Right forelimb (tissue), 1 donor: ENCODE results near the gene CCDC187.
"Not testable (repeated sequence)": the region's sequence is repeated elsewhere in the genome, so short reads cannot be mapped to it uniquely, and the experiment has no call there.

Source experiments
- DNase-seq: peaks from one replicate; pipeline ENCODE4 v3.0.0-alpha.2; 2018

The CCDC187 gene

GRCh38 chr9:136283291-136284235 lies 20.3 kb downstream of the CCDC187 start:
- peak; percentile 83 for DNase-seq

GRCh38 chr9:136282272-136282861 lies 21.5 kb downstream of the CCDC187 start:
- DNase-seq: no peak

DNA sequence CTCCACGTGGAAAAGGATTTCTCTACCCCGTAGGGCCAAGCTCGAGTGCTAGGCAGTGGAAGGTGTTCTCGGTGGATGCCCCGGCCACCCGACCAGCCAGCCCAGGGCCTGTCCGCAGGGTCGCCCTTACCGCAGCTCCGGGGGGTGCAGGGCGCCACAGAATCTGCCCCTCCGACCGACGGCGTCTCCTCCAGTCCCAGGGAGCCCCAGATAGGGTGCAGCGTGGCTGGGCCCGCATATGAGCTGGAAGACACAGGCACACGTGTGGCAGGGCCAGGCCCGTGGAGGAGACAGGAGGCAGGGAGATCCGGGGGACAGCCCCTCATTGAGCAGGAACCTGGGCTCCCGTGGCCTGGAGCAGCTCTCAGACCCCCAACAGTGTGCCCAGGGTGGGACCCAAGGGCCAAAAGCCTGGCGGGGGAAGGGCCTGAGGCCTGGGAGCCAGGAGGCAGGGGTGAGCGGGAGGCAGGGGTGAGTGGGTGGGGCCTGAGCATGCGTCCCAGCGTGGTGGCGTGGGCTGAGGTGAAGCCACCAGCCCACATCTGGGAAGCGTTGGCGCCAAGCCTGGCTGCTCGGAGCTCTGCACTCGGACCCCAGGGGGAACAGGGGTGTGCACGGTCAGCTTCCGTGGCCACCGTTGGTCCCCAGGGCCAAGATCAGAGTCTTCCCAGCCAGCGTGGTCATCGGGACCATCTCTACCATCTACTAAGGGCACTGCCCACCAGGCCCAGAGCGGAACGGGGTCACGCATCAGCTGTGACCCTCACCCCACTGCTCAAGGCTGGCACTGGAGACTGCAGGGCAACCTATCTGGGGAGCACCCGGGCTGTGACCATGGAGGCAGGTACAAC lies 22.2 kb downstream of the CCDC187 start:
- DNase-seq: no peak

- DNase-seq: no peak
Measured at GRCh38 chr9:136280535-136281315, 23.2 kb downstream of the CCDC187 start.

DNA sequence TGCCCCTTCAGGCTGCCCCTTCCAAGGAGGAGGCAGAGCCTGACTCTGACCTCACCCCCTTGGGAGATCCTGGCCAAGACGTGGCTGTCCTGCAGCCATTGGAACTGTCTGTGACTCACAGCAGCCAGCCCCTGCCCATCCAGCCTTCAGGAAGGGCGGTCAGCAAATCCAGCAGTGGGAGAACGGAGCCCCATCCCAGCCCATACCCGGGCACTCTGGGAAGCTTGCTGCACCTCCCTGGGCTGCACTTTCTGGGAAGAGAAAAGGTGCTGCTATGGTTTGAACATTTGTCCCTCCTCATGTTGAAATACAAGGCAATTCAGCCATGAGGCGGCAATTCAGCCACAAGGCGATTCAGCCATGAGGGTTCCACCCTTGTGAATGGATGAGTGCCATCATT lies 24.4 kb downstream of the CCDC187 start:
- DNase-seq: no peak

- no peak for DNase-seq
Measured at GRCh38 chr9:136278894-136279293, 25.0 kb downstream of the CCDC187 start.

DNA sequence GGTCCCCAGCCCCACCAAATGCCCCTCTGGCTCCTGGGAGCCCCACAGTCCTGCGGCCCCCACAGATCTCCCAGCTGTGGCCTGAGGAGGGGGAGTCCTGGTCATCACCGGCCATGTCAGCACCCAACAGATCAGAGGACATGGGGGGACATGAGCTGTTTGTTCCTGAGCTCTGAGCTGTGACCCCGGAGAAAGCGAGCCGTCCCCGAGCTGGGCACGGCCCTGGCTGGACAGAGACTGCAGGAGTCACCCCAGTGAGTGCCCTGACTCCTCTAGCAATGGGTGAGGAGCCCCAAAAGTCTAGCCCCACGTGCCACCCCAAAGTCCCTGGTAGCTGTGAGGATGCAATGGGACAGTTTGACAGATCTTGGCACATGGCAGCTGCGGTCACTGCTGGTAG lies 25.7 kb downstream of the CCDC187 start:
- DNase-seq: no peak

GRCh38 chr9:136277746-136278145 lies 26.1 kb downstream of the CCDC187 start:
- no peak for DNase-seq

DNA sequence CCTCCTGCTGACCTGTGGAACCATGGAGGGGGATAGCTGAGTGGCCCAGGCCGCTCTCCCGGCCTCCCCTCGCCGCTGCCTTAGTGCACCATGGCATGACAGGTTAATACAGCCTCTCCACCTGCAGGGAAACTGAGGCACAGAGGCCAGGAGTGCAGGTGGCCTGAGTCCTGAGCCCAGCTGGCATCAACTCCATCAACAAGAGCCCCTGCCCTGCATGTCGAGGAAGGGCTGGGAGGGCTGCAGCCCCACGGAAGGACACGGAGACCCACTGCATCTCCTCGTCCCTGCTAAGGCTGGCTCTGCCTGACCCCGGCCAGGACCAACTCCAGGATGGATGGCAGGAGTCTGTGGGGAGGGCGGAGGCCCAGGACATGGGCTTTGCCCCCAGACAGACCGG lies 27.2 kb downstream of the CCDC187 start:
- DNase-seq: no peak

DNA sequence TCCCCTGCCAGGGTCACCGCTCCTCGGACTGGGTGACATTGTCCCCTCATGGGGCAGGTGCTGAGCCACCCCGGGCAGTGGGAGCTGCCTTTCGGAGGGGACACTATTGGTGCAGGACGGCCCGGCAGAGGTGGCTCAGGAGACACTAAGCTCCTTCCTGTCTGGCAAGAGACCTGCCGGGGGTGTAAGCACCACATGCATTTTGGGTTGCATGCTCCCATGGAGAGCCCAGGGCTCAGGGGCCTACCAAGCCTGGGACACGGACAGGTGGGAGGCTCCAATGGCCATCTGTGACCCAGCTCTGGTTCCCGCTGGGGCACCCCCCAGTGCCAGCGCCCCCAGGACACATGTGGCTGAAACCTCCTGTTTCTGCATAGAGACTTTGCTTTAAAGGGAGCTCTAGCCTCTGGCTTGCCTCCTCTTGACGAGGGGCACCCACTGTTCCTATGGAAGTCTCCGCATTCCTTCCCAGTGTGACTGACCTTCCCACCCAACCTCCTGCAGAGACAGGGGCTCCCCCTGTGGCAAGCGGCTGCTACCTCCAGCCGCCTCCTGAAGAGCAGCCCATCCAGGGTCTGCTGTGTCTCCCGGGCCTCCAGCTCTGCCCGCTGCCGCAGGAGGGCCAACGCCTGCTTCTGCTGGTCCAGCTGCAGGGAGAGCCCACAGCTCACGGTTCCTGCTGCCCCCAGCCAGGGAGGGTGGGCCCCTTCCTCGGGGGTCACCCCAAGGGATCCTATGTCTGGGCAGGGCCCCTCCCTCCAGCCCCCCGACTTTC lies 28.1 kb downstream of the CCDC187 start:
- DNase-seq: no peak

DNA sequence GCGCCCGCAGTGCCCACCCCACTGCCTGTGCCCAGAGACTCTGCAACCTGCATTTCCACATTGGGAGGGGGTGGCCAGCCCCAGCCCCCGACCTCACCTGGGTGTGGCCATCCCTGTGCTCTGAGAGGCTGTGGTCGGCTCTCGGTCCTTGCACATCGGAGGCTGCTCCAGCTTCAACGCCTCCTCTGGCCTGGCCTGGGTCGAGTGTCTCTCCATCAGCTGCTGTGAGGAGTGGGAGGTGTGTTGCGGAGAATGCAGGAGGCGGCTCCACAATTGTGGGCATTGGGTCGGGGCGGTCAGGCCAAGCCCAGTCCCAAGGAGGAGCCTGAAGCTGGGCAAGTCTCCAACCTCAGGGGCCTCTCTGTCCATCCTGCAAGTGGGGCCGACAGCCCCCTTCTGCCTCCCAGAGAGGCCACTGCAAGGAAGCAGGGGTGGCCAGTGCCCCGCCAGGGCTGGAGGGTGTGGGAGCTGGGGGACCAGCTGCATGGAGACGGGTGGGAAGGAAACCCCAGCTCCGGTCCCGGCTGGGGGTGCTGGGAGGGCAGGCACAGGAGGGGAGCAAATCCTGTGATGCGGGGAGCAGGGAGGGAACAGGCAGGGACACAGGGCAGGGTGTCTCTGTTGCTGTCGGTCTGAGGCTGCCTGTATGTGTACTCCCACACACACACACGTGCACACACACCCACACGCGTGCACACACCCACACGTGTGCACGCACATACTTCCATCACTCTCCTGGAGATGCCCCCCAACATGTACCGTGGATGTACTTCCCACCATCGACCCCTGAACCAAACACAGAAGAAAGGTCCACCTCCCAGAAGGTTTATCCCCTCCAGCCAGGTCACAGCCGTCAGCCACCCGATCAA lies 28.9 kb downstream of the CCDC187 start:
- DNase-seq: no peak

- DNase-seq: no peak
Measured at GRCh38 chr9:136273921-136274785, 29.7 kb downstream of the CCDC187 start.

DNA sequence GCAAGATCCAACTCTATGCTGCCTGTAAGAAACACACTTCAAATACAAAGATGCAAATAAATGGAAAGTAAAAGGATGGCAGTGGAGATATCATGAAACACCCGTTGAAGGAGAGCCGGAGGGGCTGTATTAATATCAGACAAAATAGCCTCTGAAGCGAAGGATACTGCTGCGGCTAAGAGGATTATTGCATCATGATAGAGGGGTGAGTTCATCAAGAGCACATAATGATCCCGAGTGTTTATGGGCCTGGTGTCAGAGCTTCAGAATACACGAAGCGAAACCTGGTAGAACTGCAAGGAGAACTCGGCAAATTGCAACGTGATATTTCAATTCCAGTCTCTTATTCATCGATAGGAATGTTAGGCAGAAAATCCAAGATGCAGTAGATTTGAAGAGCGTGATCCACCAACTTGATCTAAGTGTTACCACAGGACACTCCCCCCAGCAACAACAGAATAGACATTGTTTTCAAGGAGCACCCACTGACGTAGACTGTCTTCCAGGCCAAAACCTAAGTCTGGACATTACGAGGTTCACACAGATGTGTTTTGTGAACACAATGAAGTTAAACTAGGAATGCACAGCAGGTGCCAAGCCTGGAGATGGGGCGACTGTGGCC lies 30.5 kb downstream of the CCDC187 start:
- DNase-seq: no peak

DNA sequence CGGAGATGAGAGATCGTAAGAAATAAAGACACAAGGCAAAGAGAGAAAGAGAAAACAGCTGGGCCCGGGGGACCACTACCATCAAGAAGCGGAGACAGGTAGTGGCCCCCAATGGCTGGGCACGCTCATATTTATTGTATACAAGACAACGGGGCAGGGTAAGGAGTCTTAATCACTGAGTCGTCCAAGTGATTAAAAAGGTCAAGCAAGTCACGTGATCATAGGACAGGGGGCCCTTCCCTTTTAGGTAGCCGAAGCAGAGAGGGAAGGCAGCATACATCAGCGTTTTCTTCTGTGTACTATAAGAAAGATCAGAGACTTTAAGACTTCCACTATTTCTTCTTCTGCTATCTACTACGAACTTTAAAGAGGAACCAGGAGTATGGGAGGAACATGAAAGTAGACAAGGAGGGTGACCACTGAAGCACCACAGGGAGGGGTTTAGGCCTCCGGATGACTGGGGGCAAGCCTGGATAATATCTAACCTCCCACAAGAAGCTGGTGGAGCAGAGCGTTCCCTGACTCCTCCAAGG lies 33.7 kb downstream of the CCDC187 start:
- DNase-seq: no peak

GRCh38 chr9:136268735-136269134 lies 35.2 kb downstream of the CCDC187 start:
- no peak for DNase-seq

DNA sequence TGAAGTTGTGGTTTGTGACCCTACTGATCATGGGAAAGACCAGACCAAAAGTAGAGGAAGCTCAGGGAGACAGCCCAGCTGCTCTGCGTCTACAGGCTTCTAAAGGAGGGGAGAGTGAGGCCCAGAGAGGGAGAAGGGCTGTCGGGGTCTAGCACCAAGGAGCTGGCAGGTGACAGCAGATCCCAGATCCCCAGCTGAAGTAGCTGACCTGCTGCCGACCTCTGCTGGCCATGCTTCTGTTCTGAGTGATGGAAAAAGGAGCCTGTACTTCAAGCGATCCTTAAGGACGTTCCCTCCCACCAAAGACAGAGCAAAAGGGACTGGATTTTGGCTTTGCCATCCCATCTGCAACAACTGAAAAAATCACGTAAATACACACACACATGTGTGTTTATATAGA lies 35.6 kb downstream of the CCDC187 start:
- DNase-seq: peak; percentile 69

DNA sequence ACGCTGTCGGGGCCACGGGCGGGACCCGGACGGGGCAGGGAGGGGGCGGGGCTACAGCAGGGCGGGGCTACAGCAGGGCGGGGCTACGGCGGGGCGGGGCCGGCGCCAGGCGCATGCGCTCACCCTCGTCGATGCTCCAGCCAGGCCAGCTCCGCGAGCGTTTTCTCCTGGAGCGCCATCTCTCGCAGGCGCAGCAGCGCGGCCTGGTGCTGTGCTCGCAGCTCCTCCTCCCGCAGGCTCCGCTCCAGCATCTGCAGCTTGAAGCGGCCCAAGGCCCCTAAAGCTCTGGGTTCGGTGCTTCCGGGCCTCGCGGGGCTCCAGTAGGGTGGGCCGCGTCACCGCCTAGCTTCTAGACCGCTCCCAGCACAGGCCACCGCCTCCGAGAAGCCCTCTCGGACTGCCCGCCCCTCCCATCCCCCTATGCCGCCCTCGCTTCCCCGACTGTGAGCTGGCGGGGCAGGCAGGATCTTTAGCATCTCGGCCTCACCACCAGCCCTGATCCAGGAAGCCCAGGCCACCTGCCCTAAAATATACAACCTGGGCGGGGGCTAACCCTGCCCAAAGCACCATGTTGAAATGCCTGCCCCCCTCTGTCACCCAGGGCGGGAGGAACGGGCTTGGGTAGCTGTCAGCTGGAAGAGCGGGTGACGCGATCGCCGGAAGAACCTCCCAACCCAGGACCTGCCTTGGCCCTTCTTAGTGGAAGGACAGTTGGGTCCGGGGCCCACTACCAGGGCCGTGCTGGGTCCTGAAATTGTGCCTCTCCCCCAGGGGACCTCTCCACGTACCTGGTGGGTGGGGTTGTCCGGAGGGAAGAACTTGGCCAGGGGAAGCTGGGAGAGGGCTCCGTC lies 36.4 kb downstream of the CCDC187 start:
- DNase-seq: peak; percentile 88

GRCh38 chr9:136266641-136267040 lies 37.3 kb downstream of the CCDC187 start:
- DNase-seq: not testable (repeated sequence)
